ENCODE results near the gene UNKL.

GRCh38 chr16:1375741-1376410, 38.6 kb downstream of the UNKL start:
- TF ChIP-seq, protein P1, sequence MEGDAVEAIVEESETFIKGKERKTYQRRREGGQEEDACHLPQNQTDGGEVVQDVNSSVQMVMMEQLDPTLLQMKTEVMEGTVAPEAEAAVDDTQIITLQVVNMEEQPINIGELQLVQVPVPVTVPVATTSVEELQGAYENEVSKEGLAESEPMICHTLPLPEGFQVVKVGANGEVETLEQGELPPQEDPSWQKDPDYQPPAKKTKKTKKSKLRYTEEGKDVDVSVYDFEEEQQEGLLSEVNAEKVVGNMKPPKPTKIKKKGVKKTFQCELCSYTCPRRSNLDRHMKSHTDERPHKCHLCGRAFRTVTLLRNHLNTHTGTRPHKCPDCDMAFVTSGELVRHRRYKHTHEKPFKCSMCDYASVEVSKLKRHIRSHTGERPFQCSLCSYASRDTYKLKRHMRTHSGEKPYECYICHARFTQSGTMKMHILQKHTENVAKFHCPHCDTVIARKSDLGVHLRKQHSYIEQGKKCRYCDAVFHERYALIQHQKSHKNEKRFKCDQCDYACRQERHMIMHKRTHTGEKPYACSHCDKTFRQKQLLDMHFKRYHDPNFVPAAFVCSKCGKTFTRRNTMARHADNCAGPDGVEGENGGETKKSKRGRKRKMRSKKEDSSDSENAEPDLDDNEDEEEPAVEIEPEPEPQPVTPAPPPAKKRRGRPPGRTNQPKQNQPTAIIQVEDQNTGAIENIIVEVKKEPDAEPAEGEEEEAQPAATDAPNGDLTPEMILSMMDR (IDR thresholded peaks at IDR 0.05 in 4 of 5, conservative IDR thresholded peaks at IDR 0.05 in 1 of 5) = no peak
- no peak for TF ChIP-seq POLR2A (IDR thresholded peaks at IDR 0.05)
